ENCODE measurements around the gene LRMDA. TPM values are rescaled to one million over a fixed set of nuclear protein-coding genes. Genes with fewer than 3 reads are reported as not detected.

The LRMDA gene
- total RNA-seq, 1 experiment from 2014 or later, result 1.2 TPM

DNA sequence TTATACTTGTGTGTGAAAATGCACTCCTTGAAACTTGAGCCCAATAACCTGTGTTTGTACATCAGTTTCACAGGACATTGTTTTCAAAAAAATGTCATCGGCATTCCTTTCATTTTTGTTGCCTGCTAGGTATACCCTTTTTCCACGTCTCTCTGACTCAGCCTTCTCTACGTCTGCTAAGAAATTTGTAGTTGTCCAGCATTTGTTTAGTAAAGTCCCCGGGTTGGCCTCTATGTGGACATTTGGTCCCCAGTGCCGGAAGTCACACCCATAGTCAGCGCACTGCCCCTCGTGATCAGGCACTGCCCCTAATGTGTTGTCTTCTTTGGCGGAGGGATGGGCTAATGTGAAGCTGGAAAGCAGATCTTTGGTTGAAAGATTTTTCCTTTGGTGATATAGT is 222.3 kb downstream of the LRMDA start:
- H3K4me2 ChIP-seq (ENCODE audit: low read length), result peak overlapping the region; percentile 53

DNA sequence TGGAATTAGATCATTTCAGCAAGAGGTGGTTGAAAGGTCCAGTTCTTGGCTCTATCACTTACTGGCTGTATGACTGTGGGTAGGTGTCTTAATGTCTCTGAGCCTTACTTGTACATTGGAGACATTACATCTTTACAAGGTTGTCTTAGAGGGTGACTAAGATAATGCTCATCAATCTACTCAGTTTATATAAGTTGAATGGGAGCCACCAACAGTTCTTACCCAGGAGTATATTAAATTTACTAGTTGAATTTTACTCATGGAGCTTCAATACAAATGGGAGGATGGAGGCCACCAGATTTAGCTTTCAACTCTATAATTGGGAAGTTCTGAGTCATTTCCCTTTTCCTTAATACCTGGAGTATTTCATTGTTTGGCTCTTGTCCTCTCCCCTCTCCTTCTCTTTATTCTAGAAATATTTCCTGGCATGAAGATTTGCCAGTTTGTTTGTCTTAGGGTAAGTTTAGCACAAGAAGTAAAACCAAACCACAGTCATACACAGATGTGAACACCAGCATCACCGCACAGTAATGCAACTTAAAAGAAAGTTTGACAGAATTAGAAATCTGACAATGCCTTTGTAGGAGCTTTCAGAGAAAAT is 222.8 kb downstream of the LRMDA start:
- Histone ChIP-seq H3F3A (ENCODE audit: low read length, unreplicated experiment) (peaks cover 7% of the 10 kb centered on the region), H2AFZ (ENCODE audit: low read length) (peak overlapping the region; percentile 1; the same call in 1 of the 2 replicates), H3K4me3 (ENCODE audit: low read length) (peak overlapping the region; percentile 12), H4K20me1 (ENCODE audit: low read length) (no peaks in the 10 kb centered on the region), H3K9ac (ENCODE audit: low read length) (peak overlapping the region; percentile 42), H3K4me1 (ENCODE audit: insufficient read depth, low read length) (peaks cover 49% of the 10 kb centered on the region), H3K27me3 (ENCODE audit: low read length) (peaks cover 20% of the 10 kb centered on the region), H3K9me2 (replicated peaks; ENCODE audit: low read length) (0 out of 2 replicates have a peak, but pooled peaks cover 5% of the 10 kb centered on the region), H3K4me2 (ENCODE audit: low read length) (peak overlapping the region; percentile 53), H3K79me2 (ENCODE audit: low read length) (no peaks in the 10 kb centered on the region), H3K9me3 (ENCODE audit: low read length) (no peaks in the 10 kb centered on the region), H3K27ac (ENCODE audit: low read length) (peak overlapping the region; percentile 78), H3K36me3 (ENCODE audit: low read depth, low read length) (no peaks in the 10 kb centered on the region)
- peak; percentile 99 for DNase-seq
- POLR2A ChIA-PET (ENCODE audit: unreplicated experiment), result no interaction called here
- TSS peak; percentile 47 for BruUV-seq (replicated peaks)
- TF ChIP-seq, protein P1, sequence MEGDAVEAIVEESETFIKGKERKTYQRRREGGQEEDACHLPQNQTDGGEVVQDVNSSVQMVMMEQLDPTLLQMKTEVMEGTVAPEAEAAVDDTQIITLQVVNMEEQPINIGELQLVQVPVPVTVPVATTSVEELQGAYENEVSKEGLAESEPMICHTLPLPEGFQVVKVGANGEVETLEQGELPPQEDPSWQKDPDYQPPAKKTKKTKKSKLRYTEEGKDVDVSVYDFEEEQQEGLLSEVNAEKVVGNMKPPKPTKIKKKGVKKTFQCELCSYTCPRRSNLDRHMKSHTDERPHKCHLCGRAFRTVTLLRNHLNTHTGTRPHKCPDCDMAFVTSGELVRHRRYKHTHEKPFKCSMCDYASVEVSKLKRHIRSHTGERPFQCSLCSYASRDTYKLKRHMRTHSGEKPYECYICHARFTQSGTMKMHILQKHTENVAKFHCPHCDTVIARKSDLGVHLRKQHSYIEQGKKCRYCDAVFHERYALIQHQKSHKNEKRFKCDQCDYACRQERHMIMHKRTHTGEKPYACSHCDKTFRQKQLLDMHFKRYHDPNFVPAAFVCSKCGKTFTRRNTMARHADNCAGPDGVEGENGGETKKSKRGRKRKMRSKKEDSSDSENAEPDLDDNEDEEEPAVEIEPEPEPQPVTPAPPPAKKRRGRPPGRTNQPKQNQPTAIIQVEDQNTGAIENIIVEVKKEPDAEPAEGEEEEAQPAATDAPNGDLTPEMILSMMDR (conservative IDR thresholded peaks at IDR 0.05; ENCODE audit: low read depth, low read length), result no peak
- no peak for TF ChIP-seq EZH2phosphoT487 (IDR thresholded peaks at IDR 0.05; ENCODE audit: borderline replicate concordance, low read length)
- no peak for TF ChIP-seq EZH2 (IDR thresholded peaks at IDR 0.05; ENCODE audit: low read length, unreplicated experiment)
- CTCF ChIA-PET, result interaction anchor here (0.6 to 1.0 kb wide), 5 partner anchors 11 to 252 kb away, joined by 3 to 4 read pairs (median 3); partner anchors contain the start of gene ZNF503
- peak; percentile 83 for ATAC-seq
- intact Hi-C loops (cut with micrococcal nuclease), result loop anchor here (1.0 to 10.0 kb wide), 8 partner anchors 69 to 649 kb away; no protein-coding TSS in a partner anchor

More for the DNA sequence above, 222.3 kb downstream of the LRMDA start:
- Histone ChIP-seq H3K27ac (ENCODE audit: low read length) (peak overlapping the region; percentile 78), H3K9ac (ENCODE audit: low read length) (peak overlapping the region; percentile 42), H3K27me3 (ENCODE audit: low read length) (peaks cover 14% of the 10 kb centered on the region), H2AFZ (ENCODE audit: low read length) (peak overlapping the region; percentile 1; the same call in 1 of the 2 replicates), H3K4me1 (ENCODE audit: insufficient read depth, low read length) (peaks cover 49% of the 10 kb centered on the region), H3K9me3 (ENCODE audit: low read length) (no peaks in the 10 kb centered on the region), H4K20me1 (ENCODE audit: low read length) (no peaks in the 10 kb centered on the region), H3F3A (ENCODE audit: low read length, unreplicated experiment) (peaks cover 7% of the 10 kb centered on the region), H3K36me3 (ENCODE audit: low read depth, low read length) (no peaks in the 10 kb centered on the region), H3K4me3 (ENCODE audit: low read length) (peak overlapping the region; percentile 12), H3K79me2 (ENCODE audit: low read length) (no peaks in the 10 kb centered on the region), H3K9me2 (replicated peaks; ENCODE audit: low read length) (0 out of 2 replicates have a peak, but pooled peaks cover 5% of the 10 kb centered on the region)
- ATAC-seq (peak; percentile 65), DNase-seq (peak; percentile 98)
- TSS peak; percentile 84 for BruUV-seq (replicated peaks)
- TF ChIP-seq EZH2 (IDR thresholded peaks at IDR 0.05; ENCODE audit: low read length, unreplicated experiment) (no peak), EZH2phosphoT487 (IDR thresholded peaks at IDR 0.05; ENCODE audit: borderline replicate concordance, low read length) (no peak)
- TF ChIP-seq, protein P1 (conservative IDR thresholded peaks at IDR 0.05; ENCODE audit: low read depth, low read length), result no peak
- POLR2A ChIA-PET (ENCODE audit: unreplicated experiment), result no interaction called here
- intact Hi-C loops (cut with micrococcal nuclease), result loop anchor here (1.0 to 10.0 kb wide), 9 partner anchors 70 to 649 kb away; no protein-coding TSS in a partner anchor
- CTCF ChIA-PET, result interaction anchor here (0.6 to 1.0 kb wide), 4 partner anchors 10 to 252 kb away, joined by 3 read pairs; partner anchors contain the start of gene ZNF503
